Testis (tissue), 2 donors: ENCODE results near the gene CGNL1.

ENCODE experiments used
- CTCF ChIP-seq, 3 experiments: fragments of 450-650 bp in 2 of 3; fragments of 200-600 bp in 1 of 3; sonication (generic) in 1 of 3; IDR thresholded peaks; one replicate each; pipeline ENCODE4 v1.5.1; 2016 to 2019; ENCODE audit warnings: antibody characterized with exemption in 3 of 3, mild to moderate bottlenecking in 2 of 3, moderate library complexity in 1 of 3
- POLR2A ChIP-seq: fragments of 450-650 bp; IDR thresholded peaks from one replicate; pipeline ENCODE4 v1.6.1; 2017; ENCODE audit warnings: antibody characterized with exemption, mild to moderate bottlenecking, moderate library complexity

GRCh38 chr15:57575363-57575762, 199.1 kb downstream of the CGNL1 start:
- TF ChIP-seq CTCF (IDR thresholded peaks at IDR 0.05), result no peak
- no peak for TF ChIP-seq POLR2A
